ENCODE results near the gene SHFL. TPM values are rescaled to one million over a fixed set of nuclear protein-coding genes. Genes with fewer than 3 reads are reported as not detected.

Gene SHFL
- total and polyA plus RNA-seq, 8 donors: 7.9 to 41.0 (median 15.4) TPM

DNA sequence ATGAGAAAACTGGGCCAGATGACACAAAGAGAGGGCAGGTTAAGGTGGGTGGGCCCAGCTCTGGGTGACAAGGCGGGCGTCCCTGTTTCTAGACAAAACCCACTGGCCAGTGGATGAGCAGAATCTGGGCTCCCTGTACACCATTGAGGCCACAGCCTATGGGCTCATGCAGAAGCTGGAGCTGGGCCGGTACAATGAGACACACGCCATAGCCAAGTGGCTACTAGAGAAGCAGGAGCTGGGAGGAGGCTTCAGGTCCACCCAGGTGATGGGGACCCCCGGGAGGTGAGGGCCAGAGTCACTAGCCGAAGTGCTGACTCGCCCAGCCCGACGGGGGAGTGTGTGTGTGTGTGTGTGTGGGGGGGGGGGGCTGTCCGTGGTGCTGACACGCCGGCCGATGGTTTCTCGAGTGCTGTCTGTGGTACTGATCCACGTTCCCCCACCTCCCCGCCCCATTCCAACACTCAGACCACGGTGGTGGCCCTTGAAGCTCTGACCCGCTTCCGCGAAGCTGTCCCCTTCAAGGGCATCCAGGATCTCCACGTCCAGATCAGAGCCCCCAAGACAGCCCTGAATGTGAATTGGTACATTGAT is 24.3 kb upstream of the SHFL start:
- DNase-seq (no peak), ATAC-seq (peak in 1 of 4 donors; percentile 15), FAIRE-seq (no peak)
- H3K4me3 ChIP-seq: no peak overlapping the region
- no peaks in the 10 kb centered on the region for H3K27me3 ChIP-seq
- H3K4me1 ChIP-seq: no peaks in the 10 kb centered on the region
- 27 to 45% methylated on average over 12 to 21 of the region's 21 CpGs for WGBS, 2 donors
- intact Hi-C loops (cut with DNase I): no loop called here
- H3K27ac ChIP-seq: no peak overlapping the region
- H3K9me3 ChIP-seq: no peaks in the 10 kb centered on the region
- no peaks in the 10 kb centered on the region for H3K36me3 ChIP-seq
- TF ChIP-seq, protein P1, sequence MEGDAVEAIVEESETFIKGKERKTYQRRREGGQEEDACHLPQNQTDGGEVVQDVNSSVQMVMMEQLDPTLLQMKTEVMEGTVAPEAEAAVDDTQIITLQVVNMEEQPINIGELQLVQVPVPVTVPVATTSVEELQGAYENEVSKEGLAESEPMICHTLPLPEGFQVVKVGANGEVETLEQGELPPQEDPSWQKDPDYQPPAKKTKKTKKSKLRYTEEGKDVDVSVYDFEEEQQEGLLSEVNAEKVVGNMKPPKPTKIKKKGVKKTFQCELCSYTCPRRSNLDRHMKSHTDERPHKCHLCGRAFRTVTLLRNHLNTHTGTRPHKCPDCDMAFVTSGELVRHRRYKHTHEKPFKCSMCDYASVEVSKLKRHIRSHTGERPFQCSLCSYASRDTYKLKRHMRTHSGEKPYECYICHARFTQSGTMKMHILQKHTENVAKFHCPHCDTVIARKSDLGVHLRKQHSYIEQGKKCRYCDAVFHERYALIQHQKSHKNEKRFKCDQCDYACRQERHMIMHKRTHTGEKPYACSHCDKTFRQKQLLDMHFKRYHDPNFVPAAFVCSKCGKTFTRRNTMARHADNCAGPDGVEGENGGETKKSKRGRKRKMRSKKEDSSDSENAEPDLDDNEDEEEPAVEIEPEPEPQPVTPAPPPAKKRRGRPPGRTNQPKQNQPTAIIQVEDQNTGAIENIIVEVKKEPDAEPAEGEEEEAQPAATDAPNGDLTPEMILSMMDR (IDR thresholded peaks at IDR 0.05): no peak

DNA sequence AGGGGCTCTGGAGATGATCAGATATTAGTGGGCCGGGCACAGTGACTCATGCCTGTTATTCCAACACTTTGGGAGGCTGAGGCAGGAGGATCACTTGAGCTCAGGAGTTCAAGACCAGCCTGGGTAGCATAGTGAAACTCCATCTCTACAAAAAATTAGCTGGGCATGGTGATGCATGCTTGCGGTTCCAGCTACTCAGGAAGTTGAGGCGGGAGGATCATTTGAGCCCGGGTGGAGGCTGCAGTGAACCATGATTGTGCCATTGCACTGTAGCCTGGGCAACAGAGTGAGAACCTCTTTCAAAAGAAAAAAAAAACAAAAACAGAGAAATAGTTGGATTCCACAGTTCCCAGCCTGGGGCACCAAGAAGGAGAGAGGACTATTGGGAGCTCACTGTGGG is 17.9 kb upstream of the SHFL start:
- WGBS, 2 donors: 48 to 66% methylated on average over 4 of the region's 4 CpGs
- H3K36me3 ChIP-seq: no peaks in the 10 kb centered on the region

DNA sequence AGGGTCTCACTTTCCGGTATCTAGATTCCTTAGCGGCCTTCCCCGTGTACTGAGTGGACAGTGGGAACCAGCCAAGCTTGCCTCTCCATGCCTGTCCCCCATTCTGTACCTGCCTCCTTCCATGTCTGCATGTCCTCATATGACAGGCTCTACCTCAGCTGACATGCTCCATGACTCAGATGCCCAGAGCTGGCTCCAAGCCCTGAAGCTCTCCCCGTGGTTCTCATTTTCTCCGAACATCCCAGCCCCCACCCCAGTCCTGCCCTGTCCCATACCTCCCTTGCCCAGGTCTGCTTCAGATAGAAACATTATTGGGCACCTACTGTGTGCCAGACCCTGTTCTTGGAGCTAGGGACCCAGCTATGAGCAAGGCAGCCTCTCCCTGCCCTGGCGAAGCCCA is 17.1 kb upstream of the SHFL start:
- Histone ChIP-seq H3K36me3 (no peaks in the 10 kb centered on the region), H3K4me3 (no peak overlapping the region), H3K27me3 (no peaks in the 10 kb centered on the region), H3K9me3 (no peaks in the 10 kb centered on the region), H3K4me1 (no peaks in the 10 kb centered on the region), H3K27ac (no peak overlapping the region)
- TF ChIP-seq, protein P1 (IDR thresholded peaks at IDR 0.05): no peak
- intact Hi-C loops (cut with DNase I): no loop called here
- no peak for DNase-seq
- FAIRE-seq: no peak
- no peak for ATAC-seq
- WGBS, 2 donors: 63 to 71% methylated on average over 6 of the region's 6 CpGs

More for the DNA sequence above, 17.9 kb upstream of the SHFL start:
- no peaks in the 10 kb centered on the region for H3K9me3 ChIP-seq
- intact Hi-C loops (cut with DNase I): no loop called here
- H3K27me3 ChIP-seq: no peaks in the 10 kb centered on the region
- ATAC-seq (no peak), FAIRE-seq (no peak), DNase-seq (no peak)
- no peaks in the 10 kb centered on the region for H3K4me1 ChIP-seq
- H3K27ac ChIP-seq: no peak overlapping the region
- TF ChIP-seq, protein P1 (IDR thresholded peaks at IDR 0.05): no peak
- no peak overlapping the region for H3K4me3 ChIP-seq

DNA sequence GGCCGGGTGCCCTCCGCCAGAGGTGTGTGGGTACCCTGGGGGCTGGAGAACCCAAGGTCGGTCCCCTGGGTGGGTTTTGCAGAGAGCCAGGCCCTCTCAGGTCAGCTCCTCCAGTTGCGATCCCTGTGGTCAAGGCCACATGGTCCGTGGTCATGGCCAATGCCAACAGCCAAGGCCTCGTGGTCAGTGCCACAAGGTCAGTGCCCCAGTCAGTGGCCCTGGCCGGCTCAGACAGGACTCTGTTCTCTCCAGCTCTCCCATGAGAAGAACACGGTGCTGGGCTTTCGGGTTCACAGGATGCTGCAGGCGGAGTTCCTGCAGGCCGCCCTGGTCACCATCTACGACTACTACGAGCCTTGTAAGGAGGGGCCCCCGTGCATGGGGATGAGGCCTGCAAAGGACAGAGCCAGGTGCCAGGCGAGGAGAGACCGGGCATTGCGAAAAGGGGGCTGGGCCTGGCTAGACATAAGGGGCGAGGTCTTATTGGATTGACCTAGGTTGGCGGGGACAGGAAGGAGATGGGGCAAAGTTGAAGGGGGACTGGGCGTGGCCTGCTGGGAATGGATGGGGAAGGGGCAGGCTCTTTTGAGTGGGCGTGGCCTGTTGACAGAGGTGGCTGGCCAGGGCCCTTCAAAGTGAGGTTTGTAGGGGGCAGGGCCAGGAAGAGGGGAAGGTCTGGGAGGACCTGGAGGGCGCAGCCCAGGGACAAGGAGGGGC is 15.2 kb upstream of the SHFL start:
- intact Hi-C loops (cut with DNase I): no loop called here
- no peak for DNase-seq

More for the DNA sequence above, 15.2 kb upstream of the SHFL start:
- H3K27ac ChIP-seq: no peak overlapping the region
- H3K9me3 ChIP-seq: no peaks in the 10 kb centered on the region
- no peak for ATAC-seq
- FAIRE-seq: no peak
- H3K27me3 ChIP-seq: no peaks in the 10 kb centered on the region
- H3K36me3 ChIP-seq: no peaks in the 10 kb centered on the region
- no peak overlapping the region for H3K4me3 ChIP-seq
- TF ChIP-seq, protein P1 (IDR thresholded peaks at IDR 0.05): no peak
- no peaks in the 10 kb centered on the region for H3K4me1 ChIP-seq
- WGBS, 2 donors: 67 to 73% methylated on average over 22 of the region's 22 CpGs
